ENCODE data around the gene MYD88. TPM values are rescaled to one million over a fixed set of nuclear protein-coding genes. Genes with fewer than 3 reads are reported as not detected.

MYD88 gene
- total RNA-seq, 1 experiment from 2014 or later = 21.2 TPM

DNA sequence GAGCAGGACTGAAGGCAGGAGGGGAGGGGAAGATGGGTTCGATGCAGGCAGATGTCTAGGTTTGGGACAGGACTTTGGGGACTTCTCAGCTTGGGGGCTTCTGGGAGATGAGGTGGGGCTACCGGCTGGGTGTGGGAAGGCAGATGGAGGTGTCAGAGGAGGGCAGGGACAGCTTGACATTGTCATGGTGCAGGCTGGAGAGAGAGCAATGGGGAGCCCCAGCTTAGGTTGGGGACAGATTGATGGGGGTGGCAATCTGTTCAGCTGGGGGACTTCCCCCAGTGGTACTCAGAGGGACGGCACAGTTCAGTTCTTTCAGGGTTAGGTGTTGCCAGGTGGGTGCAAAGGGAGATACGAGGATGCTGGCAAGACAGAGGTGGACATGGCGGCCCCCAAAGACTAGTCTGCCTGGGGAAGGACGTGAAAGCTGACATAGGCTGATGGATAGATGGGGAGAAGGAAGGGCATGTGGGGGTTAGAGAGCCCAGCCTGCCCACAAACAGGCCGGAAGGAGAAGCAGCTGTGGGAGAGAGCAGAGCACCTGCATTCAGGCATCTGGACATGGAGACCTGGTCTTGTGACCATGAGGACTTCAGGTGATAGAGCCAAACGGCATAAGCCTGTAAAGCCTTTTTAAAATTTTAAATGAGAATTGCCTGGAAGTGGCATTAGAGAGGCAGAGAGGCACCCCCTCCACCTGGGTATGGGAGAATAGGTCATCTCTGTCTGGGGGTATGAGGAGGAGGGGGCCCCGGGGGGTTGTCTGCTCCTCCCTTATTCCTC is 22.6 kb upstream of the MYD88 start:
- peak in 1 of 2 experiments; percentile 35 for DNase-seq
- no peak overlapping the region for H3K4me3 ChIP-seq (ENCODE audit: low read depth, low read length)
- H3K9me3 ChIP-seq = no peaks in the 10 kb centered on the region
- H3K9me3 Mint-ChIP-seq (ENCODE audit: unreplicated experiment) = no peaks in the 10 kb centered on the region
- peaks cover 25% of the 10 kb centered on the region for H3K4me1 Mint-ChIP-seq (ENCODE audit: low read depth, unreplicated experiment)
- intact Hi-C loops (cut with micrococcal nuclease; ENCODE audit: unreplicated experiment) = no loop called here
- no peaks in the 10 kb centered on the region for H3K27me3 ChIP-seq (replicated peaks; ENCODE audit: control insufficient read depth, insufficient read depth, low read length)
- CTCF ChIA-PET = interaction anchor here (1.2 to 1.7 kb wide), 2 partner anchors 21 to 49 kb away, joined by 4 to 8 read pairs; partner anchors contain the start of genes ACAA1 and OXSR1
- H3K36me3 Mint-ChIP-seq (ENCODE audit: insufficient read depth, unreplicated experiment) = peaks cover 63% of the 10 kb centered on the region
- no peak for TF ChIP-seq CTCF (IDR thresholded peaks at IDR 0.05; ENCODE audit: insufficient read depth in 1 of 2, low read depth in 1 of 2, low read length in 1 of 2, severe bottlenecking in 1 of 2, unreplicated experiment in 1 of 2)
- POLR2A ChIA-PET = interaction anchor here (1.0 kb wide), 1 partner anchor 21 kb away, joined by 3 read pairs; the partner anchor contains the start of gene ACAA1
- peaks cover 2% of the 10 kb centered on the region for H3K36me3 ChIP-seq (ENCODE audit: control insufficient read depth, insufficient read depth, low read length)
- no peak overlapping the region for H3K4me3 Mint-ChIP-seq (ENCODE audit: unreplicated experiment)
- H3K27ac Mint-ChIP-seq (ENCODE audit: unreplicated experiment) = no peak overlapping the region
- 0 out of 2 replicates have a peak, but pooled peaks cover 3% of the 10 kb centered on the region for H3K4me1 ChIP-seq
- BruUV-seq (replicated peaks) = no TSS peak
- no peaks in the 10 kb centered on the region for H3K27me3 Mint-ChIP-seq (ENCODE audit: insufficient read depth, unreplicated experiment)

DNA sequence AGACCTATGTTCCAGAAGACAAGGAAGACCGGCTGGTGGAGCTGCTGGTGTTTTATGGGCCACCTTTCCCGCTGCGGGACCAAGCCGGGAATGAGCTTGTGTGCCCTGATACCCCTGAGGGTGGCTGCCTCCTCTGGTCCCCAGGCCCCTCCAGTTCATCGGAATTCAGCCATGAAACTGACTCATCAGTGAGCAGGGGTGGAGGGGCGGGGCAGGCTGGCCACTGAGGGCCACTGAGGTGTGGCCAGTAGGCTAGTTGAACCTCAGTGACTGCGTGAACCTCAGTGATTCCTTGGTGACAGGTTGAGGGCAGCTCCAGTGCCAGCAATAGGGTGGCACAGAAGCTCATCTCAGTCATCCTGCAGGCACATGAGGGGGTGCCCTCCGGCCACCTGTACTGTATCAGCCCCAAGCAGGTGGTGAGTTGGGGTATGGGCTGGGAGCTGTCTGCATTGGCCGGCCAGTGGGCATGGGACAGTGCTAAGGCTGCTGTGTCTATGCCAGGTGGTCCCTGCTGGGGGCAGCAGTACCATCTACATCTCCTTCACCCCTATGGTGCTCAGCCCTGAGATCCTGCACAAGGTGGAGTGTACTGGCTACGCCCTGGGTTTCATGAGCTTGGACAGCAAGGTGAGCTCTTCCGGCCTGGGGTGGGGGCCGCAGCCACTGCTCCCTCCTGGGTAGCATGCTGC is 21.8 kb upstream of the MYD88 start:
- H3K36me3 ChIP-seq (ENCODE audit: control insufficient read depth, insufficient read depth, low read length) = peaks cover 8% of the 10 kb centered on the region
- Mint-ChIP-seq H3K27me3 (ENCODE audit: insufficient read depth, unreplicated experiment) (no peaks in the 10 kb centered on the region), H3K27ac (ENCODE audit: unreplicated experiment) (no peak overlapping the region), H3K36me3 (ENCODE audit: insufficient read depth, unreplicated experiment) (peaks cover 71% of the 10 kb centered on the region), H3K4me3 (ENCODE audit: unreplicated experiment) (no peak overlapping the region), H3K9me3 (ENCODE audit: unreplicated experiment) (no peaks in the 10 kb centered on the region), H3K4me1 (ENCODE audit: low read depth, unreplicated experiment) (peaks cover 28% of the 10 kb centered on the region)
- no peak overlapping the region for H3K4me3 ChIP-seq (ENCODE audit: low read depth, low read length)
- no peaks in the 10 kb centered on the region for H3K9me3 ChIP-seq
- no peak for TF ChIP-seq CTCF (IDR thresholded peaks at IDR 0.05; ENCODE audit: insufficient read depth in 1 of 2, low read depth in 1 of 2, low read length in 1 of 2, severe bottlenecking in 1 of 2, unreplicated experiment in 1 of 2)
- H3K27me3 ChIP-seq (replicated peaks; ENCODE audit: control insufficient read depth, insufficient read depth, low read length) = no peaks in the 10 kb centered on the region
- BruUV-seq (replicated peaks) = no TSS peak
- intact Hi-C loops (cut with micrococcal nuclease; ENCODE audit: unreplicated experiment) = no loop called here
- 0 out of 2 replicates have a peak, but pooled peaks cover 3% of the 10 kb centered on the region for H3K4me1 ChIP-seq
- ChIA-PET CTCF (interaction anchor here (0.6 to 1.7 kb wide), 3 partner anchors 20 to 66 kb away, joined by 3 to 8 read pairs (median 4); partner anchors contain the start of genes ACAA1 and OXSR1), POLR2A (interaction anchor here (1.0 to 1.3 kb wide), 2 partner anchors 20 to 48 kb away, joined by 3 to 7 read pairs; partner anchors contain the start of genes ACAA1 and OXSR1)
- DNase-seq = peak in 1 of 2 experiments; percentile 37

- DNase-seq = peak in 1 of 2 experiments; percentile 32
- no peaks in the 10 kb centered on the region for H3K27me3 Mint-ChIP-seq (ENCODE audit: insufficient read depth, unreplicated experiment)
- Histone ChIP-seq H3K27me3 (replicated peaks; ENCODE audit: control insufficient read depth, insufficient read depth, low read length) (no peaks in the 10 kb centered on the region), H3K4me1 (0 out of 2 replicates have a peak, but pooled peaks cover 3% of the 10 kb centered on the region), H3K36me3 (ENCODE audit: control insufficient read depth, insufficient read depth, low read length) (peaks cover 8% of the 10 kb centered on the region), H3K9me3 (no peaks in the 10 kb centered on the region), H3K4me3 (ENCODE audit: low read depth, low read length) (no peak overlapping the region)
- intact Hi-C loops (cut with micrococcal nuclease; ENCODE audit: unreplicated experiment) = no loop called here
- TF ChIP-seq CTCF (IDR thresholded peaks at IDR 0.05; ENCODE audit: insufficient read depth in 1 of 2, low read depth in 1 of 2, low read length in 1 of 2, severe bottlenecking in 1 of 2, unreplicated experiment in 1 of 2) = no peak
- CTCF ChIA-PET = interaction anchor here (0.6 to 1.7 kb wide), 4 partner anchors 16 to 65 kb away, joined by 3 to 8 read pairs (median 4); partner anchors contain the start of genes ACAA1 and OXSR1
- H3K4me3 Mint-ChIP-seq (ENCODE audit: unreplicated experiment) = no peak overlapping the region
- peaks cover 28% of the 10 kb centered on the region for H3K4me1 Mint-ChIP-seq (ENCODE audit: low read depth, unreplicated experiment)
- POLR2A ChIA-PET = interaction anchor here (0.5 to 1.3 kb wide), 2 partner anchors 48 to 63 kb away, joined by 6 to 7 read pairs; partner anchors contain the start of gene OXSR1
- no TSS peak for BruUV-seq (replicated peaks)
- no peak overlapping the region for H3K27ac Mint-ChIP-seq (ENCODE audit: unreplicated experiment)
- H3K9me3 Mint-ChIP-seq (ENCODE audit: unreplicated experiment) = no peaks in the 10 kb centered on the region
- H3K36me3 Mint-ChIP-seq (ENCODE audit: insufficient read depth, unreplicated experiment) = peaks cover 77% of the 10 kb centered on the region
These were observed 21.2 kb upstream of the MYD88 start for GRCh38 chr3:38117163-38117716.

All from Caco-2 (cell line).